Measurements from ENCODE around the gene POLE.

The POLE gene

DNA sequence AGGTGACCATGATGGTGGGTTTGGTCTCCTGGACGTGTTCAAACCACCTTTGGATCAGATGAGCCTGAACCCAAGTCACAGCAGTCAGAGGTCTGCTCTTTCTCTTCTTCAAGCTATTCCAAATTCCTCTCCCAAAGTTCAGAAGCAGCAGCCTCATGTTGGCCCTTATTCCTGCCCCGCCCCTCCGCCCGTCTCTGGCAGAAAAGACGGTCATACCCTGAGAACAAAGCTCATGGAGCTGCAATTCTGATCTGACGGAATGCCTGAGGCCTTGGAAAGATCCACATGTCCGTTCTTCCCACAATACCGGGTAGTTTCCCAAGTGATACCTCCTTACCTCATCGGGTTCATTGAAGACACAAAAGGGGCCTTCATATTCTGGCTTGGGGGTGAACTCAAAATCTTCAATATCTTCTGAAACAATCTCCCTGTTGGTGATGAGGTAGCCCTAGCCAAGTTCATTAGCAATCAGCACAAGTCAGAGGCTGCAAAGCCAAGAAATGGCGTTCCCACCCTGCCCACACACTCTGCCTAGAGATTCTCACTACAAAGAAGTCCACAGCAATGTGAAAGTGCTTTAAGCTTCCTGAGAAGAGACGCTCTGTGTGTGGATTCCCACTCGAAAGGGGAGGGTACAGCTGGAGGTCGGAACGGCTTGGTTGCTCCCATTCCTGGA lies 11.2 kb downstream of the POLE start:
- DNase-seq (ENCODE audit: low spot score), result no peak

DNA sequence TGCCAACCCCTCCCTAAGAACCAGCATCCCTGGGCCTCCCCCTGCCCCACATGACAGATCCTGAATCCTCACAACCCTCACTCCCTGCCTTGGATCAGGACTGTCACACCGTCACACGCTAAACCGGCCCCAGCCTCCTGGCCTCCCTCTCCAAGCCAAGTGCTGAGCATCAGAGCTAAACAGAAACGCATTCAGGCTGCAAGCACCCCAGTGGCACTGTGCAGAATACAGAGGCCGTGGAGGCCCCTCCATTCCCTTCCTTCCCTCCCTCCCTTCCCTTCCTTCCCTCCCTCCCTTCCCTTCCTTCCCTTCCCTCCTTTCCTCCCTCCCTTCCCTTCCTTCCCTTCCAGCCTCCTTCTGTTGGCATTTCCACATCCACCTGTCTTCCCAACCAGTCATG lies 12.6 kb downstream of the POLE start:
- DNase-seq (ENCODE audit: low spot score), result no peak

DNA sequence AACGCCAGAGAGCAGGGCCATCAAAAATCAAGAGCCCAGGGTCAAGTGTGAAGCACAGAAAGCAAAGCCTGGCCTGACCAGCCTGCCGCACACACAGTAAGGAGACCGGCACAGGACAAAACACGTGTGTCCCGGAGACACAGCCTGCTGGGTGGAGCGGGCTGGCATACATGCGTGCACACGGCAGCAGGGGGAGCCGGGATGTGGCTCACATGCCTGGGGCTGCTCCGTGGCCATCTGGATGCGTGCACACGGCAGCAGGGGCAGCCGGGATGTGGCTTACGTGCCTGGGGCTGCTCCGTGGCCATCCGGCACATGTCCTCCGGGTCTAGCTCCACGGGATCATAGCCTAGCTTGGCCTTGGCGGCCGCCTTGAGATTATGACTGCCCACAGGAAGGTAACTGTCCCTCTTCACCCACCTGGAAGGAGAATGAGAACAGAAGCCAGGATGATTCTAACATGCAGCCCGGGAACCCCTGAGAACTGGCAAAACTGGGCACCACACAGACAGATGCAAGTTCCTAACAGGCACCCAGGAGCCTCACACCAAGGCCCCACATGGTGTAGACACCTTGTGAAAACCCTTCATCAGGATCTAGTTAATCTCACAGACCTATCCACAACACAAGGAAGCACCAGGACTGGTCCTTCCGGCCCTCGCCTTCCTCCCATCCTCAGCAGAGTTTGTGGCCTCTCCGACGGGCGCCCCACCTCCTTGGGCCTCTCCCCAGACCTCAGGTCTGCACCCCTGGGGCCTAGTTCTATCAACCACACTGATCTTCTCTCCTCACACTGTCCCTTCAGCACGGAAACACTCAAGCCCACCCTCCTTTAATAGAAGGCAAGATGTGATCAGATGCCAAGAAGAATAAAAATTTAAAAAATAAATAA lies 13.6 kb downstream of the POLE start:
- no peak for DNase-seq (ENCODE audit: low spot score)

DNA sequence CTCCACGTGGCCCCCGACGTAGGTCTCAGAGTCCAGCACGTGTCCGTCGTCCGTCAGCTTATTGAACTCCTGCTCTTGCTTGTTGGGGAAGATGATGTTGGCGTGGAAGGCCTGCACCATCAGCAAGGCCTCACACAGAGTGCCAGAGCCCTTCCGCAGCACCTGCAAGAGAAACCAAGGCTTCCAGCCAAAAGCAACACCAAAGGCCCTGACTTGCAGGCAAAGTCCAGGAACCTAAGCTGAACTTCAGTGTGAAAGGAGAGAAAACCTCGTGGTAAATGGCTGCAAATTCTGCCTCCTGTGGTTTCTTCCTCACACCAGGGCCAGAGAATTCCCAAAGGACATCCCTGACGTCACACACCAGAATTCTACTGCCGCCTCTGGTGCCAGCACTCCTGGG lies 14.5 kb downstream of the POLE start:
- no peak for DNase-seq (ENCODE audit: low spot score)

DNA sequence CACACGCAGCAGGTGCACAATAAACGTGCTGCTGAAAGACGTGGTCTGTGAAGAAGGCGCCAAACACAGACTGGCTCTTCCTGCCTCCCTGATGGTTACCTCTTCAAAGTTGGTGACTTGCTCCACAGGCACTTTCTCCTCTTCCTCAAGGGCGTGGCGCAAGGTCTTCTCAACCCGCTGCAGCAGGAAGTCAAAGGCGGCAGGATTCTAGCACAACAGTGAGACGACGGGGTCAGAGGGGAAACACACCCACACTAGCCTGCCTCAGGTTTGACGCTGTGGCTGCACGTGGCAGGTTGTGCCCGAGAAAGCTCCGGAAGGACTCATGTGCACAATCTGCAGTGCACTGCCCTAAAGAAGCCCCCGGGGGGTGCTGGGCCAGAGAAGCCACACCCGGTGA lies 15.0 kb downstream of the POLE start:
- no peak for DNase-seq (ENCODE audit: low spot score)

DNA sequence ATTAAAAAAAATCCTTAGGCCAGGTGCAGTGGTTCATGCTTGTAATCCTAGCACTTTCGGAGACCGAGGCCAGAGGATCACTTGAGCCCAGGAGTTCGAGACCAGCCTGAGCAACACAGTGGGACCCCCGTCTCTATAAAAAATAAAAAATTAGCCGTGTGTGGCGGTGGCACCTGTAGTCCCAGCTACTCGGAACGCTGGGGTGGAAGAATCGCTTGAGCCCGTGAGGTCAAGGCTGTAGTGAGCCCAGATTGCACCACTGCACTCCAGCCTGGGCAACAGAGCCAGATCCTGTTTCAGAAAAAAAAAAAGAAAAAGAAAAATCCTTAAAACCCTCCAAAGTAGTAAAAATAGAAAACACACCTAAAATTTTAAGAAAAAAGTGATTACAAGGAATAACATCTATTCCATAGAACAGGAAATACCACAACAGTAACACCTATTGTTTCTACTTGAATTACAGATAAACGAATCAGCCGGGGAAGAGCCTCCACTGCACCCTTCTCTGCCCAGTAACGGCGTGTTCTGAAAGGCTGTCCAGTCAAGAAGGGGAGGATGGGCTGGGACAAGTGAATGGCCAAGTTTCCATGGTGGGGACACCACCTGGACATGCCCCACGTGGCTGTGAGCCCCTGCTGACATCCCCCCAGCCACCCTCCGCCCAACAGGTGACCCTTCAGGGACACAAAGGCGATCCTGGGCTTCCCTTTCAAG lies 17.8 kb downstream of the POLE start:
- no peak for DNase-seq (ENCODE audit: low spot score)

DNA sequence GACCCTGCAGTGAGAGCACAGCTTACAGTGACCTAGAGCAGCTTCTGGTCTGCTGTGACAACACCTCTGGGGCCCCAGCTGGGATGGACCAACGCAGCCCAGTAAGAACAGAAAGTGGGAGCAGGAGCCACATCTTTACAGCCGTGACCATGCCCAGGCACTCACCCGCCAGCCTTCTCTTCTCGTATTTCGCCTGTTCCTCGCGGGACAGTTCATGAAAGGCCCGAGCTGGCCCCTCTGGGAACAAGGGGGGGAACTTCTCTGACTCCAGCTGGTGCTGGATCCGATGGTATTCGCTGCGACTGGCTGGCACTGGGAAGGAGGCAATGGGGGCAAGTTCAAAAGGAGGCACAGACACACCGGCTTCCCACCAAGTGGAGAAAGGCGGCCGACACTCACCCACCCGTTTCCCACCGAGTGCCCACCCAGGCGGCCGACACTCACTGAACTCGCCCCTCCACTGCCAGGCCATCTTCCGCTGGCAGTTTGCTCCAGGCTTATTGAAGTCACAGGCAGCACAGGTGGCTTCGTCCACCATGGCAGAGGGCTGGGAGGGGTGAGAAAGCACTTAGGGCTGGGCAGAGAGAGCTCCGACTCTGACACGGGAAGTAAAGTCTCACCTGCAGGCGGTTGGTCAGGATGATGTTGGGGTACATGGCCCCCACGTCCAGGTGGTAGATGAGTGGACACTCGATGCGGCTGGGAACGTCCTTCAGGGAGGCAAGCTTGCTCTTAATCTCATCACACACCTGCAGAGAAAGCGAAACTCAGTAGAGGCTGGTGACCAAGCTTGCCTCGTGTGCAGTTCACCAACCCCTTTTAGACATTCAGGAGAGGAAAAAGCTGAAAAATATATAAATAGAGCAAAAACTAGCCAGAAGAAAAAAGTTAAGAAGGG lies 18.7 kb downstream of the POLE start:
- DNase-seq (ENCODE audit: low spot score), result no peak

DNA sequence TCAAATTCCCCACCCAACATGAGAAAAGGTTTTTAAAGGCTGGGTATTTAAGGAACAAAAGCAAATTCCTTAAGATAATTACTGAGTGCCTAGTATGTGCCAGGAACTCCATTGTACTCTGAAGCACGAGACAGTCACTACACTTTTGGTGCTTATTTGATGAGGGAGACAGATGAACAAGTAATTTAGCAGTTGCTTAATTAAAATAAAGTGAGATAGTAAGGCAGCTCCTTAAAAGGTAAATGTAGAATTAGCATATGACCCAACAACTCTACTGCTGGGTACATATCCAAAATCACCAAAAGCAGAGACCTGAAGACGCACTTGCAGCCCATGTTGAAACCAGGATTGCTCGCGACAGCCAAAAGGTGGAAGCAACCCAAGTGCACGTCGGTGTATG lies 21.3 kb downstream of the POLE start:
- DNase-seq (ENCODE audit: low spot score), result no peak

DNA sequence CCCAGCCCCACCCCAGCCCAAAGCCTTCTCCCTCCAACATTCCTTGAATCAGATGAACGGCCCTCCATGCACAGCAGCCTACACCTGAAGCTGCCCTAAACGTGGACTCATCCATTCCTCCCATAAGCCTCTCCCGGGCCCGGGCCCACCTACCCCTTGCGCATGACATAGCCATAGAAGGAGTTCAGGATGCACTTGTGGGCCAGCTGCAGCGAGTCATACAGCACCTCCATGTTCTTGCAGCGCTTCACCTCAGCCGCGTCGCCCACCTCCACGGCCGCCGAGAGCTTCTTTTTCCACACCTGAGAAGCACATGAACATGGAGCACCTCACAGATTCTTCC lies 22.0 kb downstream of the POLE start:
- DNase-seq (ENCODE audit: low spot score), result no peak

DNA sequence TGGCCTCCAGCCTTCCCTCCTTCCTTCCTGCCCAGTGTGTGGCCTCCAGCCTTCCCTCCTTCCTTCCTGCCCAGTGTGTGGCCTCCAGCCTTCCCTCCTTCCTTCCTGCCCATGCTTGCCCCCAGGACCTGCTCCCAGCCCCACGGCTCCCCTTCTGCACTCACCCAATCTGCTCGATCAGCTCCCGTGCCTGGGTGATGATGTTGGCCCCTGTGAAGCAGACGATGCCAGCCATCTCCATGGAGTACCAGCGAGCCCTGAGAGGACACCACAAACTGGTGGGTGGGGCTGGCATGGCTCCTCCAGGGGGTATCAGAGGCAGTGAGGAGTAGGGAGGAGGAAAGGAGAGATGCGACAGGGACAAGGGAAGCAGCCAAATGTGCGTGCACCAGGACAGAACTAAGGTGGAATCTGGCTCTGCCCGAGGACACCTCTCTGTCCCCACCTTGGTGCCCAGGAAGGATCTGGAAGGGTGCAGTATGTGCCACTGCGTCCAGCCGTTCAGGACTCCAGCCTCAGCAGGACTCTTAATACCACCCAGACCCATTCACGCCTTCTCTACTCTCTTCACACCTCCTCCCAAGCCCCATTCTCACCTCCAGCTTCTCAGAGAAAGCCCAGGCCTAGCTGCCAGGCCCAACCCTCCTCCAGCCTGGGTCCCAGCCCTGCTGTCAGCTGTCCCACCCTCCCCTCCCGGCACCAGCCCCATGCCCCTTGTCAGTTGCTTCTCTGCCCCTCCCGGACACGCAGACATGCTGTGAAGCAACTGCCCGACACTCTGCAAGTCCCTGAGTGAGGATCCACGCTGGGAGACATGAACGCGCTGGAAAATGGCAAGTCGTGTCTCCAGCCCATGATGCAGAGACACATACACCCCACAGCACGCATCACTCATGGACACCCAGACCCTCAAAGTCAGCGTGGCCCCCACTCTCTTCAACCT lies 22.7 kb downstream of the POLE start:
- DNase-seq (ENCODE audit: low spot score), result no peak

DNA sequence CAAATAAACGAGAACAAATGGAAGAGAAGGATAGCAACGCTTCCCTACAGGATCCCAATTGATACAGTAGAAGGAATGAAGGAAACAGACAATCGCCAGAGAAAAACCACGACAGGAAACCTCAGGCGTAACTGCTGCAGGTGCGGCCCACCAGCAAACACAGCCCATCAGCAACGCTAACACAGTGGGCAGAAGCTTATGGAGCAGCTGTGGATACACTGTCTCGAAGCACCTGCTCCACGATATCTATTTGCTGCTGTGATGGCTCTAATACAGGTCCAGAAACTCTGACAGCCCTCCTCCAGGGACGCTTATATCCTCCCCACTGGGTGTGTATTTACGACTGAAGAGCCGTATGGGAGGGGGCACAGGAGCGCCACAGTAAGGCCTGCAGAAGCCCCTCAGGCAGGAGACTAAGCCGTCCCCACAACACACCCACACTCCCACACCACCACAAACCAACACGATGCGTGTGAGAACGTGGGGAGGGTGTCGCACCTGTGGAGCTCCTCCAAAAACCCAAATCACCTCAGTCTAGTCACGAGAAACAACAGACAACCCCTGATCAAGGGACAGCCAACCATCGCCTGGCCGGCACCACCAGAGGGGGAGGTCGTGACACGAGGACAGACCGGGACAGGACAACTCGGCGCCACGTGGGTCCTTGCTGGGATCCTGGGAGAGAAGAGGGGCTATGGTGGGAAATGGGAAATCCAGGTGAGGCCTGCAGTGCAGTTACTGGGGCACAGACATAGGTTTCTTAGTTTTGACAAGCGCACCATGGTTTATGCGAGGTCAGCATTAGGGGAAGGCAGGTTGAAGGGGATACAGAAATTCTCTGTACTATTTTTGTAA lies 24.0 kb downstream of the POLE start:
- no peak for DNase-seq (ENCODE audit: low spot score)

DNA sequence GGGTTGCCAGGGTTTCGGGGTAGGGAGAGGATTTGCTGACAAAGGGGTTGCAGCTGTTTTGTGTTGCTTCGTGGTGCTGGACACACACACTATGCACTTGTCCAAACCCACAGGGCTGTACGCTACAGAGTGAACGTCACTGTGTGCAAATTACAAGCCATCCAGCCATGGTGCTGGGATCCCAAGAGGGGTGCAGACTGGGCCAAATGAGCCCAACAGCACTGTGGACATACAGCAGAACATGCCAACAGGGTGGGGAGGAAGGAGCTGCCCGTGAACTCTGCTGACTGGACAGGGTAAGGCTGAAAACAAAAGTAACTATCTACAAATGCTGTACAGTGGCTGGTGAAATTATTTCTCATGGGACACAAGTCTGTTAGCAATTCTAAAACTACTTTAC lies 25.2 kb downstream of the POLE start:
- no peak for DNase-seq (ENCODE audit: low spot score)

DNA sequence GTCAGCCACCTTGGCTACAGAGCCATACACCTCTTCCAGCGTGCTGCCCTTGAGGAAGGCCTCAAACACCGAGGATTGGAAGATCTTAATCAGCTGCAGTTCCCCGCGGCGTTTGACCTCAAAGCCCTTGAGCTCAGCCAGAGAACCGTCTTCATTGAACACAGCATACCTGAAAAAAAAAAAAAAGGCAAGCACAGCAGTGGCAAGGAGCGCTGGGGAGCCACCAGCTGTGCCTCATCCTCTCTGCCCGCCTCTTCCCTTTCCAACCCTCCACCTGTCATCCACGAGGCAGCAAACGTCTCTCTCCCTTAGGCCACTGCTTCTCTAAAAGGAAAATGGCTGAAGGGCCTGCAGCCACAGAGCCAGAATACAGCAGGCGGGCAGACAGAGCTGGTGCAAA lies 26.1 kb downstream of the POLE start:
- DNase-seq (ENCODE audit: low spot score), result no peak

DNA sequence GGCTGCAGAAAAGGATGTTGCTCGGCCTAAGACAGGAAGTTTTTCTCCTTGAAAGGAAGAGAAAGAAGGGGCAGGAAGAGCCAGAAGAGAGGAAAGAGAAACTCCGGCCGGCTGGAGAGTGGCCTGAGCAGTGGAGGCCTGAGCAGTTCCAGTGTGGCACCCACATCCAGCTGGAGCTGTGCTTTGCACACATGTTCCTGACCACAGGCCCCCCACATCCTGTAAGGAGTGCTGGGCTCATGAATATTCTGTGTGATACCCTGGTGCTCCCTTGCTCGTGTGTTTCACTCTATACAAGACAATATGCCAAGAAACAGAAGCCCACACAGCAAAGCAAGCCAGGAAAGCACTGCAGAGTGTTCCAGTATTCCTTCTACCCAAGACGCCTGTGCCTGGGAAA lies 27.1 kb downstream of the POLE start:
- DNase-seq (ENCODE audit: low spot score), result no peak

DNA sequence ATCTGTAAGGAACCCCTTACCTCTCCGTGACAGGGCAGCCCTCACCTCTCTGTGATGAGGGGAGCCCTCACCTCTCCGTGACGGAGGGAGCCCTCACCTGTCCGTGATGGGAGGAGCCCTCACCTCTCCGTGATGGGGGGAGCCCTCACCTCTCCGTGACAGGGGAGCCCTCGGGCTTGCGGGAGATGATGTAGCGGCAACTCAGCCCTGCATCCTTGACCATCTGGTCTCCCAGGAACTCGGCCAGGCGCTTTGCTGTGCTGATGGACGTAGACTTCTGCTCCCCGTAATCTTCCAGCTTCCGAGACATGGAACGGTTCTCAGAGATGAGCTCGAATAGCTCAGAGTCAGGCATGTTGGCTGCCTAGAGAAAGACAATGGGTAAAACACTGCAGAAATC lies 28.0 kb downstream of the POLE start:
- no peak for DNase-seq (ENCODE audit: low spot score)

DNA sequence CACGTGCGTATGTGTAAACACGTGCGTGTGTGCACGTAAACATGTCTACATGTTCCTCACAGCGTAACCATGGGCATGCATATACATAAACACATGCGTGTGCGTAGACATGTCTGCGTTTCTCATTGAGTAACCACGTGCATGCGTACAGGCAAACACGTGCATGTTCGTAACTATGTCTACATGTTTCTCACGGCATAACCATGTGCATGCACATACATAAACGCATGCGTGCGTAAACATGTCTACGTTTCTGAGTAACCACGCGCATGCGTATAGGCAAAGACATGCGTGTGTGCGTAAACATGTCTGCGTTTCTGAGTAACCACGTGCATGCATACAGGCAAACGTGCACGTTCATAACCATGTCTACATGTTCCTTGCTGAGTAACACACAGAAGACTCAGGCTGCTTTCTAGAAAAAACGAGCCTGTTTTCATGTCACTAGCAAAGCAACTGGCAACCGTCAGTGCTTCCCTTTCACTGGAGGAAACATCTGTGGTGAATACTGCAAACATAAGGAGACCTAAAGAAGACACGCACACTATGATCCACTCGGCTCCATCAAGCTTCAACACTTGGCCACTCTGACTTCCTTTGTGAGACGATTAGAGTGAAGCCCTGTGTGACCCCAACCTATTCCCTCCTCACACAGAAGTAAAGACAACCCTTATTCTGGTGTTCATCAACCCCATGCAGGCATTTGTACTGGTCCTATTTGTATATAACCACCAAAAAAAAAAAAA lies 28.8 kb downstream of the POLE start:
- no peak for DNase-seq (ENCODE audit: low spot score)

DNA sequence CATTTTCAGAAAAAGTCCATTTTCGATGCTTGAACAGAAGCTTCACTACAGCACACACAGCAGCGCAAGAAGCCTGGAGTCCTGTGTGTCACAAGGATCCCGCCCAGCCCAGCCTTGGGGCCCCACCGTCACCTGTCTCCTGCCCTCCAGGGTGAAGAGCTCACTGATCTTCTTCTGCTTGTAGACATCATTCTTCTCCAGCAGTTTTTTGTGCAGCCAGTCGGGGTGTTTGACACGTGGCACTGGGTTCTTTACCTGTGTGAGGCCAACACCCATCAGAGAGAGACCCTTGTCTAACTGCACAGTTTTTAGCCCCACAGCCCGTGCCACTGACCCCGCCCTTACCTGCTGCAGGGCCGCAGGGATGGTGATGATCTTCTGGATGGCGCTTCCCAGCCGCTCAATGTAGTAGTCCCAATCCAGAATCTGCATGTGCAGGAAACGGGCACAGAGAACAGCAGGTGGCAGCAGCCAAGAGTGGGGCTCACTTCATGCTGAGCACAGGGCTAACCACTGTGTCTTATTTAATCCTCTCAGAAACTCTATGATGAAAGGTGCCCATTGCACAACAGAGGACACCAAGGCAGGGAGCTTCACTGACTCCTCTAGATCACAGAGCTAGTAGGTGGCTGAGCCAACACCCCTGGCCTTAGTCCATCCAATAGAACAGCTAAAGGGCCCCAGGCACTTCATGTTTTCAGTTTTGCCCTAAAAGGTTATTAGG lies 30.0 kb downstream of the POLE start:
- DNase-seq (ENCODE audit: low spot score), result no peak

DNA sequence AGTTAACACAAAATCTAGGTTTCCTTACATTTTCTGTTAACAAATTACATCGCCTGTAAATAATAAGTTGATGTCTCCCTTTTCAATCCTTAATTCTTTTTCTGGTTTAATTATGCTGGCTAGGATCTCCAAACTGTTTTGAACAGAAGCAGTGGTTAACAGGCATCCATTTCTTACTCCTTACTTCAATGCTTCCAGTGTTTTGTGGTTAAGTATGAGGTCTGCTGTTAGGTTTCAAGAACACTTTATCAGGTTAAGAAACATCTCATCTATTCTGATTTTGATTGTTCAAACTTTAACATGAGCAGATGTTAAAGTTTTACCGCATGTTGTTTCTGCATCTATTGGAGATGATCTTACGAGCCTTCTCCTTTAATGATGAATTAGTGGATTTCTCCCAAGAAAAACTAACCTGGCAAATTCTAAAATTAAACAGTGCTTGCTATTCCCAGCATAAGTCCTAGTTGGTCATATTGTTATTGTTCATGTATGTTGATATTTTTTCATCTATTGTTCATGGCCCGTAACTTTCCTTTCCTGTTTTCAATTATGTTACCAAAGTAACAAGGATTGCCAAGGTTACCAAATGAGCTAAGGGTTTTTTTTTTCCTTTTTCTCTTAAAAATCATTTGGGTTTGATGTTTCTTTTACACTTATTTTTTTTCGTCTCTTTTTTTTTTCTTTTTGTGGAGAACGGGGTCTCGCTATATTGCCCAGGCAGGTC lies 33.4 kb downstream of the POLE start:
- no peak for DNase-seq (ENCODE audit: low spot score)

All from AG20443 (cell line).